HG03432 (cell line): ENCODE data around the gene SLC25A15.

Source experiments
- ATAC-seq: cut with Tn5 transposase; IDR thresholded peaks from one replicate; pipeline ENCODE4 v1.9.1; 2021; ENCODE audit warnings: mild to moderate bottlenecking, moderate library complexity; ENCODE audit not compliant: unreplicated experiment

The SLC25A15 gene

DNA sequence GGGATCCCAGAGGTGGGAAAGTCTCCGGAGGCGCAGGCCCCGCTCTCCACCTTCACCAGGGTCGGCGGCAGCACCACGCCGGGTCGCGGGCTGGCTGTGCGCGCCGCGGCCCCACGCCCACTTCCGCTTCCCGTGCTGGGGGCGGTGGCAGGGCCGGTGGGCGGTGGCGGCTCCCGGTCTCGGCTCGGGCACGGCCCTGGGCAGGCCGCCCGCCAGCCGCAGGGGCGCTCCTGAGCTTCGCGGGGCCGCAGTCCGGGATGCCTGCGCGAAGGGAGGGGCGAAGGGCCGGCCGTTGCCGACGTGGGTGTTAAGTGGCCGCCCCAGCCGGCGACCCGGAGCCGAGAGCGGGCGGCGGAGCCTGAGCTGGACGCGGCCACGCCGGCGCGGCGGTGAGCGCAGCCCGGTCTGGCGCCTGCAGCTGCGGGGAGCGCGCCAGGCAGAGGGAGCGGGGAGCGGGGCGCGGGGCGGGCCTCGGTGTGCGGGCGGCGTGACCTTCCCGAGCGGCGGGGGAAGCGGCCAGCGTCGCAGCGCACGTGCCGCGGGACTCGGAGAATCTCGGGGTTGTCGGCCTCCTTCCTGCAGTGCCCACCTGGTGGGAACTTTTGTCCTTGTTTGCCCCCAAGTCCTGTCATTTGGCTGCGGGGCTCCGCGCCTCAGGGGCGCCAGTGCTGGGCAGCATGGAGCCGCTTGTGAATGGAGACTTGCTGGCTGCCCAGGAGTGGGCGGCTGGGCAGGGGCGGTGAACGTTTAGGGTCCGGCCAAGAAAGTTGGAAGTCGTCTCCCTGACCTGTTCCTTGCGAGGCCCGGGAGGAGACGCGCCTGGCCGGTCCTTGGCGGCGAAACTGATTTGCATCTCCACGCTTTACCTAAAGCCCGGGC is at the start of gene SLC25A15:
TSS of gene SLC25A15 (plus strand) at position 337 of the 879 bp plus-strand sequence. CDS start 3,616 bp downstream, outside the sequence.
- peak; percentile 95 for ATAC-seq

DNA sequence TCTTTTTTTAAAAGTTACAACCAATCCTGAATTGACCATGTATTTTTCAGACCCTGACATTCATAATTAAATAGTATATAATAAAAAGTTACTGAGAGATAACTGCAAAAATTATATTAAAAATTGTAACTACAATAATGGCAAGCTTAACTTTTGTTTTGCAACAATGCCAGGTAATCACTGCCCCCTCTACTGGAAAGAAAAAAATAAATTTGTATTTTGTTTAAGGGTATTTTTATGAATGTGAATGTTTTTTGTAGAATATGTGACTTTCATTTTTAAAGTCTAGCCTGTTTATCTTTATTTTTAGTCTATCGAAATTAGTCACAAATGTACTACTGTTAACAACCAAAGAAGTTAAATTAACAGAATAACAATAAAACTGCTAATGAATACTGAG is 40.1 kb upstream of the SLC25A15 start:
- ATAC-seq: no peak

DNA sequence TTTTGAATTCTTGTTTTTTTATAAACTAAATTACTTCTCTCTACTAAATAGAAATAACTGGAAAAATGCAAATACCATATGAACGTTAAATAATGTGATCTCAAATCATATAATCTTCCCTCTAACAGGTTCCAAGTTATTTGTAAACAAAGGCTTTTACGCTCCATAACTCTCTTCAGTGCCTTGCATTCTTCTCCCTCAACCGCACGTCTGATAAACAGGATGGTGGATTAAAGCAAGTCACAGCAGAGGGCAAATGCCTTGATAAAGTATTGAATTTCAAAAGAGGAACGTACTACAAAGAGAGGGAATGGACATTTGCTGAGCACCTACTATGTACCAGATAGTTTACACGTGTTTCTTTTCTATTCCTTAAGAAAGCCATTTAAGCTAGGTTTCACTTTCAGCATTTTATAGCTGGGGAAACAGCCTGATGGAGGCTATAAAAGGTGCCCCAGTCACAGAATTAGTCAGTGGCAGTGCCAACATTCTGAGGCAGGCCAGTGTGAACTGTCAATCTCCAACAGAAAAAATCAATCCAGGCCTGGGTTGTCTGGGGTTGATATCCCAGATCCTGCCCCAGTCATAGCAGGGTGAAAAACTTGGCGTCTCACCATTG is 34.2 kb upstream of the SLC25A15 start:
- ATAC-seq: no peak

DNA sequence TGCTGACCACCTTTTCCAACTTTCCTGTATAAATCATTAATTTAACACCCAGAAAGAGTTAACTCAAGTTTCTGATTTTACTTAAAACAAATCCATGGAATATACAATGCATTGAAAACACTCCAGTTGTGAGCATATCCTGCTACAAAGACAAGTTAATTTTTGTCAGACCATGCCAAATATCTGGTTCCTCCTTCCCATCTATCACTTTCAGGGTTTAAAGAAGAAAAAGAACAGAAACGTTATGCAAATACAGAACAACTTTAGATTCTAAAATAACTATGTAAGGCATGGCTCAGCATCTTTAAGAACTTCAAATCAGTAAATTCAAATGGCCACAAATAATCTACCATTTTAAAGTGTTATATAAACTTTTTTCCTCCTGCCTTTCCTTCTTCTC is 33.4 kb upstream of the SLC25A15 start:
- peak; percentile 60 for ATAC-seq

DNA sequence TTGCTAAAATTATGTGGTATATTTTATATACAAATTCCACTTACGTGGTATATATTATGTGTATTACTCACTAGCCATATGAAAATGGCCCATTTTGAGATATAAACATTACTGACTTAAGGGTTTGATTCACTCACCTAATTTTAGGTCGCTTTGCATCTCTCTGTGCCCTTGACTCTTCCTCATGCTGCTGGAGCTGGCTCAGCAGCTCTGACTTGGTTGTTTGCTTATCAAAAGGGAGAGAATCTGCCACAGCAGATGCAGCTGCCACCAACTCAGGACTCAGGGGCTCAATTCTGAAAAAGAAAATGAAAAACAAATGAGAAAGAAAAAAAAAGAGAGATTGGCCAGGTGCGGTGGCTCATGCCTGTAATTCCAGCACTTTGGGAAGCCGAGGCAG is 30.6 kb upstream of the SLC25A15 start:
- ATAC-seq: no peak

DNA sequence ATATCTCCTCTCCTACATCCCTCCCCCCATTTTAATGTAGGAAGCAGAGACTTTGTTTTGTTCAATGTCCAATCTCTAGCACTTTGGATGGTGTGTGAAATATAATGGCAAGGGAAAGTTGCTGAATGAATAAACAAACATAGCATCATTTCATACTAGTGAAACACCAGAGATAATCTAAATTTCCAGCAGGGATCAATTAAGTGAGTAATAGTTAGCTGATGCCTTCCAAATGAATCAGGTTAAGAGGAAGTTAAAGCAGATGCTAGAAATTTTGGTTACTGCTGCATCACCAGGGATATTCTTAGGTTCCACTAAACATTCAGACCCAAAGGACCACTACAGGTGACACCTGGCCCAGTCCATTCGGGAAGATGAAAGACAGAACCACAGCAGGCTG is 26.6 kb upstream of the SLC25A15 start:
- no peak for ATAC-seq

DNA sequence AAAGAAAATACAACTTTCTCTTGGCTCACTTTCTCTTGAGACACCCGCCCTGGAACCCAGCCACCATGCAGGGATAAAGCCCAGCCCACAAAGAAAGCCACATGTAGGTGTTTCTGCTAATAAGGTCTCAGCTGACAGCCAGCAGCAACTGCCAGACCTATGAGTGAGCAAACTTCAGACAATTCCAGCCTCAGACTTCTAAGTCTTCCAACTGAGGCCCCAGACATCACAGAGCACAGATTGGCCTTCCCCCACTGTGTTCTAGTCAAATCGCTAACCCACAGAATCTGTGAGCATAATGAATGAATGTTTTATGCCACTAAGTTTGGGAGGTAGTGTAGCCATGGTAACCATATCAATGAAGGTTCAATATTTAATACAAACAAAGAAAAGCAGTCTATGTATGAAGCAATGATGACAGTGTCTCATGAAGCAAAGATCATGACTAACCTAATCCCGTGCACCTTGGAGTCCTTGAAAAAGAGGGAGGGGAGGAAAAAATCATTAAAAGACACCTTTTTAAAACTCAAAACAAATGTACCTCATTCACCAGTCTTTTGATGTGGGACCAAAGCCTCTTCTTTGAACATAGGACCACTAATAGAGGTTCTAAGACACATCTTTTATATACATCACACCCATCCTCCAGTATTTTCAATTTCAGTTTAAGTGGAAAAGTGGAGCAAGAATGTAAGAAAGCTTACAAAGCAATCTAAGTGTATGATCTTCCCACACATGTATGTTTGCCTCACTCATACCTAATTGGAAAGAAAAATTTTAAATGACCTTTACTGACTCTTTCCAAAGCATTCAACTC is 24.6 kb upstream of the SLC25A15 start:
- ATAC-seq: peak; percentile 34

DNA sequence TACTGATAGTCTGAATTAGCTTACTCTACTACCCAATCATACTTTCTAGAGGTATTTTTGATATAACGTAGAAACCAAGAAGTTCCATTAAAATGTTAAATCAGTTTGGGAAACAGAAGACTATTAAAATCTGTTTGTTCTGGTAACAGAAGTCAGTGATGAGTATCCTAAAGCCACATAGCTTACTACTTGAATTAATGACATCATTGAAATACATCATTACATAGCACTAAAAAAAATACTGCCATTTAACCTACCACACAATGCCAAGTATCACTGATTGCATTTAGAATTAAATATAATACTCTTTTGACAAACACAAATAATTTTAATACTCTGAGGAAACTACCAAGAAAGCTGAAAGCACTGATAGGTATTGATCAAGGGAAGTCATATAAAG is 23.8 kb upstream of the SLC25A15 start:
- ATAC-seq: no peak

DNA sequence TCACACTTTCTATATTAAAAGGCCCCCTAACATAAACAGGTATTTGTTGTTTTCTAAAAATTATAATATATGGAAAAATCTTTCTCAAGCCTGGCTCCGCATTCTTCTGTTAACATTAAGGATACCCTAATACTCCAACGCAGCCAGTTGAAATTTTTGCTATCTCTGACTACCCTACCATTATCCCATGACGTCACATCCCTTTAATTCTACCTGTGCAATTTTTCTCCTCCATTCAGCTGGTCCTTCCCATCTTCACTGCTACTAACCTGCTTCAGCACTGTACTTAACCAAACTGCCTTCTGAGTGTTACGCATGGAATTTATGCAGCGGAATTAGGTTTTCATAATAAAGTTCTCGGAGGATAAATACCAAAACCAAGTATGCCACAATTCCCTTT is 19.4 kb upstream of the SLC25A15 start:
- ATAC-seq: no peak

DNA sequence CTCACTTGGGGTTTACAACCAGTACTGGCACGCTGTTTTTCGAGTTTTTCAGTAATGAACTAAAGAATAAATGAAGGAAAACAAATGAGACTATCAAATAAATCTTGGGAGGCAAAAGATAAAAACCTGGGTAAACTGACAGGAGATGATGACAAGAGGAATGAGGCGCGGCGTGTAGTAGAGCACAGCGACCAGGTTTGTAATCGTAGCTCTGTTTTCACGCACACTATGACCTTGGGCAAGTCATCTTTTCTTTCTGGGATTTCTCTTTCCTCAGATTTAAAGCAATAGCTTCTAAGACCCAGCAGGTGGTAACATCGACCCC is 18.8 kb upstream of the SLC25A15 start:
- no peak for ATAC-seq

DNA sequence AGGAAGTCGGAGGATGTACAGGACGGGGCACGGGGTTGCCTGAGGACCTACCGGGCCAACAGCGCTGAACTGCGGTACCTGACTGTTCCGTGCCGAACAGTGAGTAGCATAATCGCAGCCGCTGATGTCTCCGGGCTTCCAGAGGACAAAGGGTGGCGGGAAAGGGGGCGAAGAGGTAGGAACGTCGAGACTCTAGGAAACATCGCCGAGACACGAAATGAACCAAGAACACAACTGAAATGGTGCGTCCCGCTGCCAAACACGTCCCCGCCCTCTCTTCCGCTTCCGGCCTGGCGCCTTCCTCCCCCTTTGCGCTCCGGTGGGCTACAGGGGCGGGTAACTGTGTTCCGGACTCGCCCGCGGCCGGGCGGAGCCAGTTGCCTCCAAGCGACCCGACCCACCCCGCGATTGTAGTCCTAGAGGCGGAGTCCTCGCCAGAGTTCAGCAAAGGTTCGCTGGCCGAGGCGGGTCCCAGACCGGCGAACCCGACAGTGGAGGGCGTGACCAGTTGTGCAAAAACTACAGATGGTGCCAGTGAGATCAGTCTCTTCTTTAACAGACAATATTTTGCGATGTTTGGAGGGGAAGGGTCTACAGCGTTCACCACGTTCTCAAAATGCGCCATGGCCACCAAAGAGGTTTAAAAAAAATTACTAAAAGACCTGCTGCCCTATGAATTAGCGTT is 18.3 kb upstream of the SLC25A15 start, which contains the start of gene MRPS31:
TSS of gene MRPS31 (minus strand) at position 257 of the 685 bp plus-strand sequence. CDS start at position 203, 54 bp downstream.
- ATAC-seq: peak; percentile 98

DNA sequence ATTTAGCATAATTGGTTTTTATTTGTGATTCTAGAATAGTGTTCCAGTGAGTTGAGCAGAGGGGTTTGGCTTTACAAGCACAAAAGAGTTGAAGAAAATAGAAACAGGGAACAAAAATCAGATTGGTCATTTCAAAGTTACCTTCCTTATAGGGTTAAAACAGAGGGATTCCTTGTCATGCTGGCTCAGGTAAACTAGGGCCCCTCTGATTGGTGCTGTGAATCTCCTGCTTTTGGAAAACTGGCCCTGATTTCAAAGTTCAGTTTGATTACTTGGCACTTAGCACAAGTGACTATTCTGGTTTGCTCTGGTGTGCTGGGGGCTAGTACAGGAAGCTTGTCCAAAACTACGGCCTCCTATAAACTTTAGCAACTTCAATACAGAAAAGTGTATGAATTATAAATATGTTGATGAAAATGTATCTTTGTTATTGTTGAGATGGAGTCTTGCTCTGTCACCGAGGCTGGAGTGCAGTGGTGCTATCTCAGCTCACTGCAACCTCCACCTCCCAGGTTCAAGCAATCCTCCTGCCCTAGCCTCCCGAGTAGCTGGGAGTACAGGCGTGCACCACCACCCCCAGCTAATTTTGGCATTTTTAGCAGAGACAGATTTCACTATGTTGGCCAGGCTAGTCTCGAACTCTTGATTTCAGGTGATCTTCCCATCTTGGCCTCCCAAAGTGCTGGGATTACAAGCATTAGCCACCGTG is 16.5 kb upstream of the SLC25A15 start:
- no peak for ATAC-seq

DNA sequence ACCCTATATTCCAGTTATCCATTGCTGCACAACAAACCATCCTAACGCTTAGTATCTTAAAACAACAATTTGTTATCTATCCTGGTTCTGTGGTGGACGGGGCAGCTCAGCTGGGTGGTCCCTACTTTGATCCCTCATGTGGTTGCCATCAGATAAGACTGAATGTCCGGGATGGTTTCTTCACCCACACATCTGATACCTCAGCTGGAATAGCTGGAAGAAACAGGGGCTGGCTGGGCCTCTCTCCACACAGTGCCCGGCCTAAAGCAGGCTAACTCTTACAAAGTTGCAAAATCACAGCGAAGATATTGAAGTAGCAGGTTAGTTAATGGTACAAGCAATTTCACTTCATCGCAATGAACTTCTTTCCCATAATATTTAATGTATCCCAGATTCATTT is 14.7 kb upstream of the SLC25A15 start:
- ATAC-seq: no peak

DNA sequence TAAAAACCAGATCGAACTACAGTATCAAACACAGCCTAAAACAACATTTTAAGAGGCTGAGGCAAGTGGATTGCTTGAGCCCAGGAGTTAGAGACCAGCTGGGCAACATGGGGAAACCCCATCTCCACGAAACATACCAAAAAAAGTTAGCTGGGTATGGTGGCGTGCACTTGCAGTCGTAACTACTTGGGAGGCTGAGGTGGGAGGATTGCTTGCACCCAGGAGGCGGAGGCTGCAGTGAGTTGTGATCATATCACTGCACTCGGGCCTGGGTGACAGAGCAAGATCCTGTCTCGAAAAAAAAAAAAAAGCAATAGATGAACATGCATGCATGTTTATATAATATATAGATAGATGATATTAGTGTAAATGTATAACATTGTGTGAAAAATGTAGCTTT is 13.2 kb upstream of the SLC25A15 start:
- ATAC-seq: no peak

DNA sequence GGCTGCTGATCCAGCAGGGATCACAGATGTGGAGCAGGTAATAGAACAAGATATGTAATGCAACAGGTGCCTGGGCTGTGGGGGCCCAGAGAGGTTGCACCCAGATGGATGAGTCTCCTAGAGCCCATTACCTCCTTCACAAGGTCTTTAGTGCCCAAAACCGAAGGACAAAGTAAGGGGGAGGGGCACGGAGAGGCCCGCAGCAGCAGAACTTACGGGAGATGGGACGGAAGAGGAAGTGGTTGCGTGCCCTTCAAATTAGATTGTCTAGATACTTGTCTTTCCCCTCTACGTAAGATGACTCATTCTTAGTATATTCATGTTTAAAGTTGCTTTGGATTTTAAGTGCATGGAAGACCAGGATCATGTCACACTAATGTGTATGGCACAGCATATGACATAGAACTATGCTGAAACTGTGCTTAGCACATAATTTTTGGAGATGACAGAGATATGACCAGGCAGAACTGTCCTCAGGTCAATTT is 12.7 kb upstream of the SLC25A15 start:
- ATAC-seq: peak; percentile 67

DNA sequence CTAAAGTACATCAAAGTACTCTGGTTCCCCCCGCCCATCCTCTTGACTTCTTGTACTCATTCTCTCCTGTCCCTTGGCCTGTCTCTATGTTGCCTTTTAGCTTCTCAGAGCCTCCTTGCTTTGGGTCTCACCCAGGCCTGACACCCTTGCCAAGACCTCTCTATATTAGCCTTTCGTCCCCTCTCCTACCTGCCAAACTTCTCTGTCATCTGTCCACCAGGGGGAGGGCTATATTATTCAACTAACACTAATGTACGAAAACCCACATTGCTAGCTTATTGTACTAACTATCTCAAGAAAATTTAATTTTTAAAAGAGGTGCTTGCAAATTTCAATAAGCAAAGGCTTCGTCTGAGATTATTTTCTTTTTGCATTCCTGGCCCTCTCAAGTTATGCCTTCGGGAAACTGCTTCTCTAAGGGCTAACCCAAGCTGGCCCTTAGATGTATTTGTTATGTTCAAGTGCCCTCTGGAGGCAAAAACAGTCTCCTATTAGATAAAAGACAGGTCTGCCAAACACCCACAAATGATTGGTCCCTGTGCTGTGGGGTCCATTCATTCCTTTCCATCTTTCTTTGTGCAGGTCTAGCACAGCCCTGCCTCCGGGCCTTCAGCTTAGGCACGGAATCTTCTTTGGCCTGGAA is 12.1 kb upstream of the SLC25A15 start:
- ATAC-seq: peak; percentile 85

DNA sequence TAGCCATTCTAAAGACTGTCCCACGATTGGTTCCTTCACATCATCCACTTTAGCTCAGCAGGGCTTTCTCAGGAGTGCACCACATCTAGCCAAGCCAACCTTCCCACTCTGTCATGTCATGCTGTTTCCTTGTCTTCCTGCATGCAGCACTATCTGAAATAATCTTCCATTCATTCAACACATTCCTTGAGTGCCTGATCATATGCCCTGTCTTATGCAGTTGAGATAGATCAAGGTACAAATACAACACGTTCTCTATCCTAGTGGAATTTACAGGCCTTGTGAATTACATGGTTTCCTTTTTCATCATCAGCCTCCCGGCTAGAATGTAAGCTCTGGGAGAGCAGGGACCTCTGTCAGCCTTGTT is 11.6 kb upstream of the SLC25A15 start:
- no peak for ATAC-seq

DNA sequence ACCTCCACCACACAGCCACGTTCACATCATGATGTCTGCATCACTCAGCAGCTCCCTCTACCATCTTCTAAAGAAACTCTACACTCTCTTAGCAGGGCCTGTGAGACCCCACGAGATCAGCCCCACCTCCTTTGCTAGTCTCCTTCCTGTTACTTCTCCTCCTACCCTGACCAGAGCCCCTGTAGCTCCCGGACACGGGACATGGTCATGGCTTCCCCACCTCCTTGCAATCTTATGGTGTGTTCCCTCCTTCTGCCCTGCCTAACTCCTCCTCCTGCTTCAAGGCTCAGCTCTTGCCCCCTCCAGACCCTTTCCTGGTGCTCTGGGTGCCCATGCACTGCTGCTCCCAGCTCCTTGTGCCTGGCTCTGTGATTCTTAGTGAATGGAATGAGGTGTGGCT is 10.4 kb upstream of the SLC25A15 start:
- no peak for ATAC-seq

DNA sequence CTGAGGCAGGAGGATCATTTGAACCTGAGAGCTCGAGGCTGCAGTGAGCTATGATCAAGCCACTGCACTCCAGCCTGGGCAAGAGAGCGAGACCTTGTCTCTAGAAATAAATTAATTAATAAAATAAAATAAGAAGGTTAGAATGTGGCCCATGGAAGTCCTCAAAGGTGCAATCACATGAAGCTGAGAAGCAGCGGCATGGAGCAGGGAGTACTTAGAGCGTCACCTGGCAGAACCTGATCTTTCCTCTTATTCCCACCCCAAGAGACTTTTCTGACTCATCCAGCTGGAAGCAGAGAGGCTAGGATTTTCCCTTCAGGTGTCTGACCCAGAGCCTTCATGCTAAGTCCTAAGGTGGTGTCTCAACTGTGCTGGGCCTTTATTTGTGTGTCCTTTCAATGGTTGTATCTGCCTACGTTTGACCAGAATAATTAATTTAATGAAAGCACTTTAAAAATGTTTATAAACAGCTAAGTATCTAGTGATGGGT is 9.6 kb upstream of the SLC25A15 start:
- ATAC-seq: no peak
